Fibroblast of lung (primary cell): Measurements from ENCODE around the gene CSNK1D. TPM values are rescaled to one million over a fixed set of nuclear protein-coding genes. Genes with fewer than 3 reads are reported as not detected.
A peak's percentile ranks its signal among the peaks of the same experiment; 100 is the strongest.

Experiments
- DNase-seq, 2 donors: peaks; one replicate each; pipeline versions ENCODE4 v3.0.0 to v3.0.0-alpha.2; 2010; ENCODE audit warnings: low read depth in 2 of 2
- H2AFZ ChIP-seq: 2 replicates; pipeline ENCODE4 v1.5.1; 2012; ENCODE audit warnings: low read length, control low read depth, inconsistent platforms
- H3K27ac ChIP-seq: 2 replicates; pipeline ENCODE4 v1.5.1; 2011; ENCODE audit warnings: low read length, control low read depth; ENCODE audit not compliant: insufficient read depth
- H3K27me3 ChIP-seq: 2 replicates; pipeline ENCODE4 v1.5.1; 2011; ENCODE audit warnings: mild to moderate bottlenecking, low read length; ENCODE audit not compliant: control insufficient read depth, insufficient read depth
- H3K36me3 ChIP-seq: 2 replicates; pipeline ENCODE4 v1.5.1; 2011; ENCODE audit warnings: low read length; ENCODE audit not compliant: control insufficient read depth, insufficient read depth
- H3K4me1 ChIP-seq: 2 replicates; pipeline ENCODE4 v1.5.1; 2011; ENCODE audit warnings: low read length; ENCODE audit not compliant: control insufficient read depth, insufficient read depth; ENCODE audit errors: extremely low read depth
- H3K4me2 ChIP-seq: 2 replicates; pipeline ENCODE4 v1.5.1; 2011; ENCODE audit warnings: low read length, control low read depth; ENCODE audit not compliant: insufficient read depth; ENCODE audit errors: extremely low read depth
- H3K4me3 ChIP-seq, 4 experiments: fragments of 200-600 bp in 1 of 4; sonication (generic) in 1 of 4; replicated peaks in 1 of 4; 2 replicates each; pipeline ENCODE4 v1.5.1; 2011 to 2016; ENCODE audit warnings: low read length in 4 of 4, low read depth in 3 of 4, mild to moderate bottlenecking in 3 of 4, control low read depth in 2 of 4, inconsistent platforms in 1 of 4, mixed read lengths in 1 of 4; ENCODE audit not compliant: insufficient read depth in 1 of 4; ENCODE audit errors: control extremely low read depth in 1 of 4
- H3K79me2 ChIP-seq: 2 replicates; pipeline ENCODE4 v1.5.1; 2012; ENCODE audit warnings: mild to moderate bottlenecking, low read length, inconsistent platforms; ENCODE audit not compliant: control insufficient read depth, insufficient read depth
- H3K9ac ChIP-seq: 2 replicates; pipeline ENCODE4 v1.5.1; 2011; ENCODE audit warnings: mild to moderate bottlenecking, low read length, control low read depth; ENCODE audit not compliant: insufficient read depth
- H3K9me3 ChIP-seq: 2 replicates; pipeline ENCODE4 v1.5.1; 2012; ENCODE audit warnings: low read depth, low read length; ENCODE audit not compliant: control insufficient read depth, insufficient read depth
- H4K20me1 ChIP-seq: 2 replicates; pipeline ENCODE4 v1.5.1; 2011; ENCODE audit warnings: low read length; ENCODE audit not compliant: control insufficient read depth, insufficient read depth; ENCODE audit errors: extremely low read depth
- CTCF ChIP-seq, 2 donors: IDR thresholded peaks in 1 of 2; conservative IDR thresholded peaks in 1 of 2; 1 replicate in 1 of 2; 2 replicates in 1 of 2; pipeline ENCODE4 v1.5.1; 2011 to 2012; ENCODE audit warnings: low read length in 2 of 2, control low read depth in 1 of 2, inconsistent platforms in 1 of 2, low read depth in 1 of 2, mild to moderate bottlenecking in 1 of 2
- EZH2 ChIP-seq: IDR thresholded peaks from 2 replicates; pipeline ENCODE4 v1.5.1; 2012; ENCODE audit warnings: low read length, control low read depth, mild to moderate bottlenecking; ENCODE audit errors: missing control alignments
- polyA plus RNA-seq, 2 donors: library from polyadenylated mRNA; depleted of rRNA in 1 of 2; stranded (reverse) in 1 of 2; unstranded in 1 of 2; fragments of >200 nt; gene quantifications; 2 replicates each; pipeline ENCODE4 v1.2.1, GENCODE V29; 2011 to 2012; ENCODE audit warnings: missing spikeins in 1 of 2
- total RNA-seq: library from RNA; depleted of rRNA; stranded (reverse); fragments of >200 nt; gene quantifications from 2 replicates; pipeline ENCODE4 v1.2.1, GENCODE V29; 2014

Gene CSNK1D
- total and polyA plus RNA-seq, 2 donors (not counting 1 experiment from before 2014, with no cell fraction given), result 64.9 to 112 TPM

- Histone ChIP-seq H3K9me3 (no peaks in the 10 kb centered on the region), H3K79me2 (peaks cover 84% of the 10 kb centered on the region), H3K4me2 (no peak overlapping the region), H4K20me1 (peaks cover 13% of the 10 kb centered on the region), H3K36me3 (peaks cover 25% of the 10 kb centered on the region), H3K9ac (no peak overlapping the region), H3K27me3 (no peaks in the 10 kb centered on the region), H3K4me1 (peaks cover 28% of the 10 kb centered on the region), H2AFZ (no peak overlapping the region), H3K4me3 (no peak overlapping the region), H3K27ac (no peak overlapping the region)
- TF ChIP-seq CTCF (conservative IDR thresholded peaks at IDR 0.05 in 1 of 2, IDR thresholded peaks at IDR 0.05 in 1 of 2; ENCODE audit: low read depth in 1 of 2, low read length in 2 of 2), result no peak
- no peak for TF ChIP-seq EZH2
- DNase-seq, result no peak
Measured at GRCh38 chr17:82269138-82269881, 4.2 kb downstream of the CSNK1D start.

- peaks cover 95% of the 10 kb centered on the region for H3K79me2 ChIP-seq
- H3K4me1 ChIP-seq, result peaks cover 28% of the 10 kb centered on the region
- H3K36me3 ChIP-seq, result peaks cover 34% of the 10 kb centered on the region
- no peak overlapping the region for H2AFZ ChIP-seq
- peak; percentile 96 for DNase-seq
- H3K9me3 ChIP-seq, result no peaks in the 10 kb centered on the region
- TF ChIP-seq CTCF (conservative IDR thresholded peaks at IDR 0.05 in 1 of 2, IDR thresholded peaks at IDR 0.05 in 1 of 2; ENCODE audit: low read depth in 1 of 2, low read length in 2 of 2) (no peak), EZH2 (no peak)
- H3K9ac ChIP-seq, result peak overlapping the region; percentile 29
- peaks cover 13% of the 10 kb centered on the region for H4K20me1 ChIP-seq
- H3K4me3 ChIP-seq, result peak overlapping the region in 2 of 4 experiments; percentile 1 to 40
- H3K27ac ChIP-seq, result peak overlapping the region; percentile 66
- peak overlapping the region; percentile 83 for H3K4me2 ChIP-seq
- H3K27me3 ChIP-seq, result no peaks in the 10 kb centered on the region
Measured at GRCh38 chr17:82267575-82268379, 5.7 kb downstream of the CSNK1D start.

- no peak overlapping the region for H3K9ac ChIP-seq
- H3K27ac ChIP-seq, result peak overlapping the region; percentile 21
- no peaks in the 10 kb centered on the region for H3K9me3 ChIP-seq
- H3K4me3 ChIP-seq, result no peak overlapping the region
- H3K27me3 ChIP-seq, result no peaks in the 10 kb centered on the region
- H3K4me1 ChIP-seq, result peaks cover 24% of the 10 kb centered on the region
- H3K79me2 ChIP-seq, result peaks cover 95% of the 10 kb centered on the region
- DNase-seq, result no peak
- no peak overlapping the region for H3K4me2 ChIP-seq
- peaks cover 13% of the 10 kb centered on the region for H4K20me1 ChIP-seq
- TF ChIP-seq EZH2, result no peak
- no peak for TF ChIP-seq CTCF (conservative IDR thresholded peaks at IDR 0.05 in 1 of 2, IDR thresholded peaks at IDR 0.05 in 1 of 2; ENCODE audit: low read depth in 1 of 2, low read length in 2 of 2)
- peaks cover 33% of the 10 kb centered on the region for H3K36me3 ChIP-seq
- no peak overlapping the region for H2AFZ ChIP-seq
Measured at GRCh38 chr17:82266142-82266541, 7.4 kb downstream of the CSNK1D start.
